Ascending aorta (tissue), 2 donors: Measurements from ENCODE around the gene ZNF778. TPM values are rescaled to one million over a fixed set of nuclear protein-coding genes. Genes with fewer than 3 reads are reported as not detected.
"Not testable (repeated sequence)": the region's sequence is repeated elsewhere in the genome, so short reads cannot be mapped to it uniquely, and the experiment has no call there.

Experiments
- DNase-seq, 2 donors: peaks; one replicate each; pipeline ENCODE4 v3.0.0-alpha.2; 2019; ENCODE audit warnings: low spot score in 2 of 2
- H3K27ac ChIP-seq, 2 donors: fragments of 200-600 bp; sonication (generic); one replicate each; pipeline ENCODE4 v1.5.1; 2016 to 2017; ENCODE audit warnings: mild to moderate bottlenecking in 1 of 2
- H3K27me3 ChIP-seq: fragments of 200-600 bp; sonication (generic); one replicate; pipeline ENCODE4 v1.5.1; 2017
- H3K36me3 ChIP-seq, 2 donors: fragments of 200-600 bp; sonication (generic); one replicate each; pipeline ENCODE4 v1.5.1; 2016
- H3K4me1 ChIP-seq, 2 donors: fragments of 200-600 bp; sonication (generic); one replicate each; pipeline ENCODE4 v1.5.1; 2016 to 2017; ENCODE audit warnings: mild to moderate bottlenecking in 1 of 2
- H3K4me3 ChIP-seq, 2 donors: fragments of 200-600 bp; sonication (generic); one replicate each; pipeline ENCODE4 v1.5.1; 2016 to 2017; ENCODE audit warnings: mild to moderate bottlenecking in 1 of 2
- H3K9me3 ChIP-seq, 2 donors: fragments of 200-600 bp; sonication (generic); one replicate each; pipeline ENCODE4 v1.5.1; 2016
- intact Hi-C: fragments of 100-400 bp; cut with DNase I; formaldehyde crosslinking; loops from one replicate; pipeline ENCODE4 v1.15.1; 2023
- total RNA-seq: library from RNA; depleted of rRNA; stranded (reverse); fragments of >200 nt; gene quantifications from one replicate; pipeline ENCODE4 v1.1.0, GENCODE V29; 2016
- TF ChIP-seq, protein P1 (sequence below), 3 experiments: fragments of 200-600 bp in 2 of 3; fragments of 450-650 bp in 1 of 3; sonication (generic) in 2 of 3; IDR thresholded peaks; one replicate each; pipeline ENCODE4 v1.5.1; 2016 to 2019; ENCODE audit warnings: antibody characterized with exemption in 3 of 3, mild to moderate bottlenecking in 1 of 3, moderate library complexity in 1 of 3

Gene ZNF778
- total RNA-seq, 1 donor from 2014 or later: 1.5 TPM

DNA sequence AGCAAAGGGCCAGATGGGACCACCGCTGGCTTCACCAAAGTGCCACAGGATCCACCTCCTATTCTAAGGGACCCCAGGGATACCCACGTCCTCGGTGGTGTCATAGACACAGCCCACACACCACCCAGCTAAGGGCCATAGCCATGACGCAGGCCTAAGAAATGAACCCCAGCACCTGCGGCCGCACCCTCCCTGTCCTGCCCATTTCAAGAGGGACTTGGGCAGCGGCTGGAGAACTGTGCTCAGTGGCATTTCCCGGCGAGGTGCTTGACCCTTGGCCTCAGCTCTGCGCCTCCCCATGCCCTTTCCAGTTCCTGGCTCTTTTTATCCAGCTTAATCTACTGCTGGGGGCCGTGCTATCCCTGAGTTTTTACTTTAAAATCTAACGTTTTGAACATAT lies 27.3 kb downstream of the ZNF778 start:
- intact Hi-C loops: loop anchor here (5.0 to 10.0 kb wide), 5 partner anchors 150 to 1480 kb away; partner anchors contain the start of genes CDK10, CHMP1A, KLHDC4 and SPATA33

DNA sequence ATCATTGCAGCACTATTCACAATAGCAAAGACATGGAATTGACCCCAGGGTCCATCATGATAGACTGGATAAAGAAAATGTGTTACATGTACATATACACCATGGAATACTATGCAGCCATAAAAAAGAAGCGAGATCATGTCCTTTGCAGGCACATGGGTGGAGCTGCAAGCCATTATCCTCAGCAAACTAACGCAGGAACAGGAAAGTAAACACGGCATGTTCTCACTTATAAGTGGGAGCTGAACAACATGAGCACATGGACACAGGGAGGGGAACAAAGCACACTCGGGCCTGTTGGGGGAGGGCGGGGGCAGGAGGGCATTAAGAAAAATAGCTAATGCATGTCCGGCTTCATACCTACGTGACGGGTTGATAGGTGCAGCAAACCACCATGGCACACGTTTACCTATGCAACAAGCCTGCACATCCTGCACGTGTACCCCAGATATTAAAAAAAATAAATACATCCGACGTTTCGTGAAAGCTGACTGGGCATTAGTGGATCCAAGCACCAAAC lies 28.9 kb downstream of the ZNF778 start:
- H3K27me3 ChIP-seq: no peaks in the 10 kb centered on the region
- DNase-seq: no peak
- no peak overlapping the region for H3K27ac ChIP-seq
- H3K9me3 ChIP-seq: no peaks in the 10 kb centered on the region
- TF ChIP-seq, protein P1, sequence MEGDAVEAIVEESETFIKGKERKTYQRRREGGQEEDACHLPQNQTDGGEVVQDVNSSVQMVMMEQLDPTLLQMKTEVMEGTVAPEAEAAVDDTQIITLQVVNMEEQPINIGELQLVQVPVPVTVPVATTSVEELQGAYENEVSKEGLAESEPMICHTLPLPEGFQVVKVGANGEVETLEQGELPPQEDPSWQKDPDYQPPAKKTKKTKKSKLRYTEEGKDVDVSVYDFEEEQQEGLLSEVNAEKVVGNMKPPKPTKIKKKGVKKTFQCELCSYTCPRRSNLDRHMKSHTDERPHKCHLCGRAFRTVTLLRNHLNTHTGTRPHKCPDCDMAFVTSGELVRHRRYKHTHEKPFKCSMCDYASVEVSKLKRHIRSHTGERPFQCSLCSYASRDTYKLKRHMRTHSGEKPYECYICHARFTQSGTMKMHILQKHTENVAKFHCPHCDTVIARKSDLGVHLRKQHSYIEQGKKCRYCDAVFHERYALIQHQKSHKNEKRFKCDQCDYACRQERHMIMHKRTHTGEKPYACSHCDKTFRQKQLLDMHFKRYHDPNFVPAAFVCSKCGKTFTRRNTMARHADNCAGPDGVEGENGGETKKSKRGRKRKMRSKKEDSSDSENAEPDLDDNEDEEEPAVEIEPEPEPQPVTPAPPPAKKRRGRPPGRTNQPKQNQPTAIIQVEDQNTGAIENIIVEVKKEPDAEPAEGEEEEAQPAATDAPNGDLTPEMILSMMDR (IDR thresholded peaks at IDR 0.05): no peak
- intact Hi-C loops: loop anchor here (10.0 kb wide), 4 partner anchors 148 to 1482 kb away; partner anchors contain the start of genes CDK10, CHMP1A, KLHDC4 and SPATA33
- peaks cover 5 to 7% of the 10 kb centered on the region in 2 donors for H3K4me1 ChIP-seq
- H3K36me3 ChIP-seq: no peaks in the 10 kb centered on the region
- H3K4me3 ChIP-seq: peak overlapping the region in 1 of 2 donors; percentile 69

More for the DNA sequence above, 27.3 kb downstream of the ZNF778 start:
- no peak overlapping the region for H3K4me3 ChIP-seq
- H3K36me3 ChIP-seq: no peaks in the 10 kb centered on the region
- H3K27me3 ChIP-seq: no peaks in the 10 kb centered on the region
- H3K27ac ChIP-seq: no peak overlapping the region
- TF ChIP-seq, protein P1 (IDR thresholded peaks at IDR 0.05): no peak
- H3K4me1 ChIP-seq: peaks cover 5 to 9% of the 10 kb centered on the region in 2 donors
- DNase-seq: no peak
- no peaks in the 10 kb centered on the region for H3K9me3 ChIP-seq

DNA sequence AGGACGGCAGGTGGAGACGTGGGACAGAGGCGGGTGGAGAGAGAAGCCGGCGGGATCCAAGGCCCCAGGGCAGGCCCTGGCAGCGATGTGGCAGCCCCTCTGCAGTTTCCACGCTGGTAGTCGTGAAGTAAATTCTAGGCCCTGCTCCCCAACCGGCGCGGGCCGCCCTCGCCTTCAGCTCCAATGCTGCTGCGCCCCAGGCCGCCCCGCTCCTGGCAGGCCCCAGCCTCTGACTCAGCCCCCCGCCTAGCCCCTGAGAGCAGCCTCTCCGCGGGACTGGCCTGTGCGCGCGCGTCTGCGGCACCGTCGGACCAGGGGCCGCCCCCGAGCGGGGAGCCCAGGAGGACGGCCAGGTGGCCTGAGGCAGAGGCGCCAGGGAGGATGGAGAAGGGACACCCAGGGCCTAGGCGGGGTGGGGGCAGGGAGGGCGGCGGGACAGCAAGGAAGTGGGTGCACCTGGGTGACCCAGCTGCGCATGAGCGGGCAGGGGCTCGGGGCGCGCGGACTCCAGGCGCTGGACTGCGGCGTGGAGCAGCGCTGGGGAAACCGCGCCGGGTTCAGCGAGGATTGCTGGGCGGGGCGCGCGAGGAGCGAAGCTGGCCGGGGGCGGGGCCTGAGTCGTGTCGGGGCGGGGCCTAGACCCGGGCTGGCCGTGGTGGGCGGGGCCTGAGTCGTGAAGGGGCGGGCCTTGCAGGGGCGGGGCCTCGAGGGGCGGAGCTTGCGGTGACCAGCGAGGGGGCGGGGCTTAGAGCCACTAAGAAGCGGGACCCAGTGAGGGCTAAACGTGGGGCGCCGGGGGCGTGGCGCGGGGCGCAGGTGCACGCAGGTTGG lies 29.6 kb downstream of the ZNF778 start:
- H3K4me3 ChIP-seq: peak overlapping the region; percentile 58 to 69
- no peaks in the 10 kb centered on the region for H3K27me3 ChIP-seq
- no peaks in the 10 kb centered on the region for H3K36me3 ChIP-seq
- TF ChIP-seq, protein P1 (IDR thresholded peaks at IDR 0.05): no peak
- peaks cover 4 to 5% of the 10 kb centered on the region in 2 donors for H3K4me1 ChIP-seq
- intact Hi-C loops: loop anchor here (10.0 kb wide), 4 partner anchors 148 to 1482 kb away; partner anchors contain the start of genes CDK10, CHMP1A, KLHDC4 and SPATA33
- DNase-seq: peak in 1 of 2 donors; percentile 90
- no peak overlapping the region for H3K27ac ChIP-seq
- H3K9me3 ChIP-seq: no peaks in the 10 kb centered on the region

DNA sequence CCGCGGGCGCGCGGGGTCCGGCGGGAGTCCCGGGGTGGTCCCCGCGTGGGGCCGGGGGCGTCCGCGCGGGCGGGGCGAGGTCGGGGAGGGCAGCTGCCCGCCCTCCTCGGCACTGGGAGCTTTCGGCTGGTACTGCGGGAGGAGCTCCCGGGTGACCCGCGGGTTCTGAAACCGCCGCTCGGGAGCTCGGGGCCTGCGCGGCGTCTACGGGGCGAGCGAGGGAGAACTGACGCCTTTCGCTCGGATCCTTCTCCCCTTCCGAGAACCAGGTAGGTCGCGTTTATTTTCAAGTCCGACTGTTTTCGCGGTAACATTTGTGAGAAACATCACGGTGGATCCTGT lies 30.2 kb downstream of the ZNF778 start:
- intact Hi-C loops: loop anchor here (10.0 kb wide), 4 partner anchors 147 to 1483 kb away; partner anchors contain the start of genes CDK10, CHMP1A, KLHDC4 and SPATA33
- not testable (repeated sequence) for H3K27me3 ChIP-seq, H3K36me3 ChIP-seq, H3K4me1 ChIP-seq, DNase-seq, H3K9me3 ChIP-seq, H3K27ac ChIP-seq
- peak overlapping the region; percentile 58 to 69 for H3K4me3 ChIP-seq

DNA sequence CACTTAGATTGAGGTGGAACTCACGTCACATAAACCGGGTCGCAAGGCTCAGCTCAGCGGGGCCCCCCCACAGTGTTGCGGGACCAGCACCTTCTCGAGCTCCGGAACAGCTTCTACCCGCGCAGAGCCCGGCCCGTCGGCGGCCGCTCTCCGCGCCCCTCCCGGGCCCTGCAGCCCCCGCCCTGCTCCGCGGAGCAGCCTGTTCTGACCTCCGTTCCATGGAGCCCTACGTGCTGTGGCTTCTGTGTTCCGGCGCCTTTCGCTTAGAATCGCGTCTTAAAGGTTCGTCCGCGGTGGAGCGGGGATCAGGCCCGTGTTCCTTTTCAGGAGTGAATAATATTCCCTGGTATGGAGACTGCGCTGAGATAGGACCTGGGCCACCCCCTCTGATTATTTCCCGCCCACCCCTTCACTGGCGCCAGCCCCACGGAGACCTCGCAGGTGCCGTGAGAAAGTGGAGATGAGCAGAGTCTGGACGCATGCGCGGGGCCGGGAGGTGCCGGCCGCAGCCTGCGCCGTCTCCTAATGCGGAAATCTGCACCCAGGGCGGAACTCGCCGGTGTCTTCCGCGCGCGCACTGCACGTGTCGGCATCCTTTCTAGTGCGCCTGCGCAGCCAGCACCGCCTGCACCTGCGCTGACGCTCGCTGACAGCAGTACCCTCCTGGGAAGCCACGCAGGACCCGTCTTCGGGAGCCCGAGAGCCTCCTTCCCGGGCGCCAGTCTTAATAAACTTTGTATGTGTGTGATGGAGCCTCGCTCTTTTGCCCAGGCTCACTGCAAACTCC lies 30.9 kb downstream of the ZNF778 start:
- peak overlapping the region; percentile 58 to 69 for H3K4me3 ChIP-seq
- intact Hi-C loops: loop anchor here (10.0 kb wide), 4 partner anchors 146 to 1484 kb away; partner anchors contain the start of genes CDK10, CHMP1A, KLHDC4 and SPATA33
- TF ChIP-seq, protein P1 (IDR thresholded peaks at IDR 0.05): no peak
- H3K36me3 ChIP-seq: no peaks in the 10 kb centered on the region
- DNase-seq: no peak
- H3K27ac ChIP-seq: no peak overlapping the region
- H3K4me1 ChIP-seq: peaks cover 4 to 5% of the 10 kb centered on the region in 2 donors
- H3K9me3 ChIP-seq: no peaks in the 10 kb centered on the region
- H3K27me3 ChIP-seq: no peaks in the 10 kb centered on the region
